Measurements from ENCODE around the gene TAB2. TPM values are rescaled to one million over a fixed set of nuclear protein-coding genes. Genes with fewer than 3 reads are reported as not detected.

TAB2 gene
- total and polyA plus RNA-seq, 9 of the 15 experiments (the other 6 are each of a cell fraction or from before 2014, with no cell fraction given) = 9.1 to 38.3 (median 18.6) TPM

- TF ChIP-seq DMBX1 (CRISPR knock-in tag; IDR thresholded peaks at IDR 0.05; ENCODE audit: borderline replicate concordance) (0 out of 2 replicates have a peak, but pooled peaks have one; percentile 41), ADNP (tag; IDR thresholded peaks at IDR 0.05) (no peak), ZZZ3 (IDR thresholded peaks at IDR 0.05) (no peak), CAMTA2 (CRISPR knock-in tag; conservative IDR thresholded peaks at IDR 0.05) (no peak), ZKSCAN8 (CRISPR knock-in tag; IDR thresholded peaks at IDR 0.05) (no peak), ZHX1 (conservative IDR thresholded peaks at IDR 0.05; ENCODE audit: low read length) (peak; percentile 79), ZBTB7A (IDR thresholded peaks at IDR 0.05; ENCODE audit: borderline replicate concordance, control insufficient read depth, low read depth, low read length) (peak; percentile 68), HDAC8 (tag; IDR thresholded peaks at IDR 0.05) (0 out of 2 replicates have a peak, but pooled peaks have one; percentile 67), ARID1B (IDR thresholded peaks at IDR 0.05) (peak; percentile 35; the same call in 1 of the 2 replicates), RNF2 (IDR thresholded peaks at IDR 0.05) (no peak), PHF20 (IDR thresholded peaks at IDR 0.05; ENCODE audit: partially characterized antibody) (peak; percentile 77), SMARCA4 (IDR thresholded peaks at IDR 0.05) (no peak), JUND (IDR thresholded peaks at IDR 0.05; ENCODE audit: borderline replicate concordance, low read depth, low read length) (peak; percentile 39; the same call in 1 of the 2 replicates), JUND (tag; IDR thresholded peaks at IDR 0.05; ENCODE audit: borderline replicate concordance, low read depth, low read length) (no peak), ARID4B (CRISPR knock-in tag; IDR thresholded peaks at IDR 0.05) (peak; percentile 78), TAF9B (IDR thresholded peaks at IDR 0.05; ENCODE audit: partially characterized antibody) (peak; percentile 59), CBX2 (IDR thresholded peaks at IDR 0.05; ENCODE audit: insufficient read depth, low read length, poor library complexity, severe bottlenecking) (no peak), E2F4 (CRISPR knock-in tag; IDR thresholded peaks at IDR 0.05; ENCODE audit: low read depth) (0 out of 2 replicates have a peak, but pooled peaks have one; percentile 33), TRIM24 (IDR thresholded peaks at IDR 0.05) (no peak), MAZ (CRISPR knock-in tag; conservative IDR thresholded peaks at IDR 0.05 in 1 of 2, IDR thresholded peaks at IDR 0.05 in 1 of 2) (peak; percentile 53 to 93)
Observed at GRCh38 chr6:149316740-149317643, 520 bp upstream of the TAB2 start (continued).
